KMS-11 (cell line): Measurements from ENCODE around the gene HHATL.

Experiments used
- H2AFZ ChIP-seq: fragments of 200-600 bp; sonication (generic); 2 replicates; pipeline ENCODE4 v1.6.1; 2016; ENCODE audit warnings: antibody characterized with exemption, mixed run types, low read depth
- H3K27ac ChIP-seq: fragments of 200-600 bp; sonication (generic); 2 replicates; pipeline ENCODE4 v1.6.1; 2016; ENCODE audit warnings: mild to moderate bottlenecking, mixed run types
- H3K27me3 ChIP-seq: fragments of 200-600 bp; sonication (generic); 2 replicates; pipeline ENCODE4 v1.6.1; 2017; ENCODE audit warnings: mild to moderate bottlenecking, low read depth, mixed run types, moderate library complexity; ENCODE audit not compliant: insufficient read depth
- H3K36me3 ChIP-seq: fragments of 200-600 bp; sonication (generic); 2 replicates; pipeline ENCODE4 v1.6.1; 2017; ENCODE audit warnings: mild to moderate bottlenecking, mixed run types; ENCODE audit not compliant: insufficient read depth
- H3K4me1 ChIP-seq: fragments of 200-600 bp; sonication (generic); 2 replicates; pipeline ENCODE4 v1.6.1; 2016; ENCODE audit warnings: mild to moderate bottlenecking, low read depth, mixed run types; ENCODE audit not compliant: poor library complexity, severe bottlenecking
- H3K4me2 ChIP-seq: fragments of 200-600 bp; sonication (generic); 2 replicates; pipeline ENCODE4 v1.7.0; 2016; ENCODE audit warnings: mild to moderate bottlenecking, mixed run types
- H3K4me3 ChIP-seq: fragments of 200-600 bp; sonication (generic); IDR thresholded peaks from 2 replicates; pipeline ENCODE4 v1.6.1; 2017; ENCODE audit warnings: low read depth, low read length, mixed read lengths; ENCODE audit not compliant: insufficient read depth
- H3K79me2 ChIP-seq: fragments of 200-600 bp; sonication (generic); 2 replicates; pipeline ENCODE4 v1.6.1; 2016; ENCODE audit warnings: low read depth, mixed run types; ENCODE audit not compliant: insufficient read depth
- H3K9ac ChIP-seq: fragments of 200-600 bp; sonication (generic); 2 replicates; pipeline ENCODE4 v1.6.1; 2016; ENCODE audit warnings: mild to moderate bottlenecking, mixed run types
- H4K20me1 ChIP-seq: fragments of 200-600 bp; sonication (generic); 2 replicates; pipeline ENCODE4 v1.6.1; 2016; ENCODE audit warnings: mild to moderate bottlenecking, mixed run types; ENCODE audit not compliant: insufficient read depth
- TF ChIP-seq, protein P1 (sequence below): fragments of 200-600 bp; sonication (generic); conservative IDR thresholded peaks from 2 replicates; pipeline ENCODE4 v1.6.1; 2017; ENCODE audit warnings: low read depth, mild to moderate bottlenecking, antibody characterized with exemption, low read length, moderate library complexity, mixed read lengths

Gene HHATL

DNA sequence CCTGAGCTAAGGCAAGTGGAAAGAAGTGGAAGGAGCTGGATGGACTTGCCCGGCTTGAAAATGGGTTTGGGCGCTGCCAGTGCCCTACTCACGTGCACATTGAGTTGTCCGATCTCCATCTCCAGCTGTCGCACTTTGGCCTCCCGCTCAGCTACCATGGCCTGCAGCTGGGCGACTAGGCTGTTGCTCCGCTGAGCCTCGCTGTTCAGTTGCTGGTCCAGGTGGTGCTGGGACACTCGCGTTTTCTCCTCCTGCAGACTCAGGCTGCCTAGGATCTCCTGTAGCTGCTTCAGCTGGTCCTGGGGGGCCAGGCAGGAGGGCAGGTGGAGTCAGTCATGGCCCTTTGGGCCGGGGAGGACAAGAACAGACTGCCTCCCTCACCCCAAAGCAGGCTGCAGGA is 33.0 kb upstream of the HHATL start:
- no peak overlapping the region for H2AFZ ChIP-seq
- H3K79me2 ChIP-seq: no peaks in the 10 kb centered on the region
- no peak overlapping the region for H3K9ac ChIP-seq

DNA sequence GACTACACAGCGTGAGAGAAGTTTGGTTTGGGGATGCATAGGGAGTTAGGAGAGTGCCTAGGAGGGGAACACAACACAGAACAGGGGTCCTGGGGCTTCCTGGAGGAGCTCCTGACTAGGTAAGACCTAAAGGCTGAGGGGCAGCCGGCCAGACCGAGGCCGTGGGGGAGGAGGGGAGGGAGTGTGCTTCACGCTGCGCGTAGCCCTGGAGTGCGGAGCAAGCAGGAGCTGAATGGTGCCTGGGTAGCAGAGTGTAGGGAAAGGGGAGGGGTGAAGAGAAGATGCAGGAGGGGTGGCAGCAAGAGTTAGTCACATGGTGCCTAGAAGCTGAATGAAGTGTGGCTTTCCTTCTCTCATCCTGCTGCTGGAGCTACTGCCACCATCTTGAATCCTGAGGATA is 32.4 kb upstream of the HHATL start:
- Histone ChIP-seq H3K27ac (no peak overlapping the region), H3K4me3 (no peak overlapping the region), H3K36me3 (no peaks in the 10 kb centered on the region), H2AFZ (no peak overlapping the region), H3K9ac (no peak overlapping the region), H3K79me2 (no peaks in the 10 kb centered on the region), H3K4me1 (no peaks in the 10 kb centered on the region), H3K4me2 (no peak overlapping the region), H3K27me3 (no peaks in the 10 kb centered on the region), H4K20me1 (no peaks in the 10 kb centered on the region)
- TF ChIP-seq, protein P1, sequence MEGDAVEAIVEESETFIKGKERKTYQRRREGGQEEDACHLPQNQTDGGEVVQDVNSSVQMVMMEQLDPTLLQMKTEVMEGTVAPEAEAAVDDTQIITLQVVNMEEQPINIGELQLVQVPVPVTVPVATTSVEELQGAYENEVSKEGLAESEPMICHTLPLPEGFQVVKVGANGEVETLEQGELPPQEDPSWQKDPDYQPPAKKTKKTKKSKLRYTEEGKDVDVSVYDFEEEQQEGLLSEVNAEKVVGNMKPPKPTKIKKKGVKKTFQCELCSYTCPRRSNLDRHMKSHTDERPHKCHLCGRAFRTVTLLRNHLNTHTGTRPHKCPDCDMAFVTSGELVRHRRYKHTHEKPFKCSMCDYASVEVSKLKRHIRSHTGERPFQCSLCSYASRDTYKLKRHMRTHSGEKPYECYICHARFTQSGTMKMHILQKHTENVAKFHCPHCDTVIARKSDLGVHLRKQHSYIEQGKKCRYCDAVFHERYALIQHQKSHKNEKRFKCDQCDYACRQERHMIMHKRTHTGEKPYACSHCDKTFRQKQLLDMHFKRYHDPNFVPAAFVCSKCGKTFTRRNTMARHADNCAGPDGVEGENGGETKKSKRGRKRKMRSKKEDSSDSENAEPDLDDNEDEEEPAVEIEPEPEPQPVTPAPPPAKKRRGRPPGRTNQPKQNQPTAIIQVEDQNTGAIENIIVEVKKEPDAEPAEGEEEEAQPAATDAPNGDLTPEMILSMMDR: no peak

More for the DNA sequence above, 33.0 kb upstream of the HHATL start:
- no peak overlapping the region for H3K4me2 ChIP-seq
- H3K27me3 ChIP-seq: no peaks in the 10 kb centered on the region
- H4K20me1 ChIP-seq: no peaks in the 10 kb centered on the region
- H3K4me1 ChIP-seq: no peaks in the 10 kb centered on the region
- no peaks in the 10 kb centered on the region for H3K36me3 ChIP-seq
- no peak overlapping the region for H3K27ac ChIP-seq
- TF ChIP-seq, protein P1: no peak
- H3K4me3 ChIP-seq: no peak overlapping the region

DNA sequence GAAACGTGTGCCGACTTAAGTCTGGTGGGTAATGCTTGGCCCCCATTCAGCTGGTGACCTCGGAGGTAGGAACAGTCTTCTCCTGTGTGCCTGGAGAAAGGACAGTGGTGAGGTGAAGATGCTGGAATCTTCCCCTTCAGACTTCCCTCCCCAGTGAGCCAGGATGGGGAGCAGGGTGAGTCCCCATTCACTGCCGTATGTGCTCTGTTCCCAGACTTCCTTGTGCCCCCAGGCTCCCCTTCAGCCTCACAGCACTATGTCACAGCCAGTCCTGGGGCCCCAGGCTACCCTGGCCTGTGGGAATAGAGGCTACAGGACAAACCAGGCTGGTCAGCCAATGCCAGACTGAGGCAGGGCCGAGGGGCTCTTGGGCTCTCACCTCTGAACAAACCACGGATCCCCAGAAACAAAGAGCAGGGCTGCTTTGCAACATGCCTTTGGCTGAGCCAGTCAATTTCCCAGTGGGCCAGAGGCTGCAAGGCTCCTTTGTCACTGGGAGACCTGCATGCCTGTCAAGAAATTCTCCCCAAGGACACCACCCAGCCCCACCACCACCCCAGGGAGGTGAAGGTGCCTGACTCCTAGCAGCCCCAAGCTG is 31.8 kb upstream of the HHATL start:
- TF ChIP-seq, protein P1: no peak
- H4K20me1 ChIP-seq: no peaks in the 10 kb centered on the region
- no peak overlapping the region for H3K4me3 ChIP-seq
- H2AFZ ChIP-seq: no peak overlapping the region
- no peaks in the 10 kb centered on the region for H3K36me3 ChIP-seq
- no peak overlapping the region for H3K27ac ChIP-seq
- H3K27me3 ChIP-seq: no peaks in the 10 kb centered on the region
- no peaks in the 10 kb centered on the region for H3K4me1 ChIP-seq
- no peaks in the 10 kb centered on the region for H3K79me2 ChIP-seq
- H3K9ac ChIP-seq: no peak overlapping the region
- H3K4me2 ChIP-seq: no peak overlapping the region

DNA sequence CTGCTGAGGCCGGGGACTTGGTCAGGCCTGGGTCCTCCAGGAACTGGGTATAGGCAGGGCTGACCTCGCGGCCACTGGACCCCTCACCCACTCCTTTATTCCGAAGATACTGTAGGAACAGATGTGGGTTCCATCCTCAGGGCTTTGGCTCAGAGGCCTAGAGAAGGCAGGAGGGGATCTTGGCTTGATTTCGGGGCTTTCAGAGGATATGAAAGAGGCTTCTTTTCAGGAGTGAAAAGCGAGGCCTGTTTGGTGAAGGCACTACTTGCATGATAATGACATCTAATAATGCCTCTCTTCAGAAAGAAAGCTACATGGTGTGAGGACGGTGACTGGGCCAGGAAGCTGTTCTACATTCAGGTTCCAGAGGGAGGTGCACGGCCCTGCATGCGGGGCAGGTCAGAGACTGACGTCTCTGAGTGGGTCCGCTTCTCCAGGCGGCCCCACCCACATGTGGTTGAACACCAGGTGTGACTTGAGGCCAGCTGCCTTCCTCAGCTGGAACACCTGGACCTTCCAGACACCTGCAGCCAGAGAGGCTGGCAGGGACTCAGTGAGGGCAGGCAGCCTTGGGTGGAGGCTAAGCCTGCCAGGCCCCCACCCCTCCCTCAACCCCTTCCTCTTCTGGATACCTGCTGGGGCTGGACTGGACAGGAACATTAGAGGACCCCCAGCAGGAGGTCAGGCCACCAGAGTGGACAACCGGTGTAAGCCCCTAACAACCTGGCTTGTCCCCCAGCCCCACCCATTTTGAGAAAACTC is 31.1 kb upstream of the HHATL start:
- H3K79me2 ChIP-seq: no peaks in the 10 kb centered on the region
- H3K36me3 ChIP-seq: no peaks in the 10 kb centered on the region
- H3K9ac ChIP-seq: no peak overlapping the region
- H3K27ac ChIP-seq: no peak overlapping the region
- H2AFZ ChIP-seq: no peak overlapping the region
- TF ChIP-seq, protein P1: no peak
- no peaks in the 10 kb centered on the region for H3K4me1 ChIP-seq
- H3K4me2 ChIP-seq: no peak overlapping the region
- no peaks in the 10 kb centered on the region for H4K20me1 ChIP-seq
- H3K4me3 ChIP-seq: no peak overlapping the region
- no peaks in the 10 kb centered on the region for H3K27me3 ChIP-seq
